GM12891 (cell line): Measurements from ENCODE around the gene RER1.

Source experiments
- PAX5 ChIP-seq: IDR thresholded peaks from 2 replicates; pipeline ENCODE4 v1.6.1; 2011; ENCODE audit warnings: low read length, moderate library complexity, mild to moderate bottlenecking; ENCODE audit not compliant: insufficient read depth, severe bottlenecking
- POLR2A ChIP-seq: IDR thresholded peaks from 2 replicates; pipeline ENCODE4 v1.6.1; 2011; ENCODE audit warnings: low read depth, low read length, control low read depth
- POLR2AphosphoS5 ChIP-seq: IDR thresholded peaks from 2 replicates; pipeline ENCODE4 v1.6.1; 2011; ENCODE audit warnings: low read depth, low read length, control low read depth
- TAF1 ChIP-seq: IDR thresholded peaks from 2 replicates; pipeline ENCODE4 v1.6.1; 2011; ENCODE audit warnings: low read depth, low read length, control low read depth

DNA sequence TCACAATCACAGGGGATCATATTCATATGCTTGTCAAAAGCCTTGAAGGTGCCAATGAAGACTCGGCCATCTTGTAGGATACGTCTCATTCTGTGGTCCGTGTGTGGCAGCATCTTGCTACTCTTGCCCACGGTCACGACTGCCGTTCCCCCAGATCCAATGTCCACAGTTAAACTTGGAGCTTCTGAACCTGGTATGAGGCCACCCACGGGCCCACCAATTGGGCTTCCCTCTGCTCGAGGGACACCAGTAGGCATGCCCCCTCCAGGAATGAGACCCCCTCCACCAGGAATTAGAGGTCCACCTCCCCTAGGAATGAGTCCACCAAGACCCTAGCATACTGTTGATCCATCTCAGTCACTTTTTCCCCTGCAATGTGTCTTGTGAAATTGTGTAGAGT is 39.9 kb upstream of the RER1 start:
- TF ChIP-seq POLR2AphosphoS5, result no peak
- no peak for TF ChIP-seq POLR2A
- TF ChIP-seq TAF1, result no peak
- no peak for TF ChIP-seq PAX5
